Epithelial cell of esophagus (primary cell): ENCODE results near the gene SORBS1.

ENCODE experiments used
- DNase-seq: peaks from one replicate; pipeline ENCODE4 v3.0.0; 2010; ENCODE audit warnings: low read depth
- H3K4me3 ChIP-seq: 2 replicates; pipeline ENCODE4 v1.5.1; 2011; ENCODE audit warnings: mild to moderate bottlenecking, low read length, control low read depth
- TF ChIP-seq, protein P1 (sequence below): IDR thresholded peaks from 2 replicates; pipeline ENCODE4 v1.5.1; 2011; ENCODE audit warnings: low read depth, mild to moderate bottlenecking, low read length, control low read depth, inconsistent platforms; ENCODE audit not compliant: insufficient read depth; ENCODE audit errors: missing control alignments

SORBS1 gene

DNA sequence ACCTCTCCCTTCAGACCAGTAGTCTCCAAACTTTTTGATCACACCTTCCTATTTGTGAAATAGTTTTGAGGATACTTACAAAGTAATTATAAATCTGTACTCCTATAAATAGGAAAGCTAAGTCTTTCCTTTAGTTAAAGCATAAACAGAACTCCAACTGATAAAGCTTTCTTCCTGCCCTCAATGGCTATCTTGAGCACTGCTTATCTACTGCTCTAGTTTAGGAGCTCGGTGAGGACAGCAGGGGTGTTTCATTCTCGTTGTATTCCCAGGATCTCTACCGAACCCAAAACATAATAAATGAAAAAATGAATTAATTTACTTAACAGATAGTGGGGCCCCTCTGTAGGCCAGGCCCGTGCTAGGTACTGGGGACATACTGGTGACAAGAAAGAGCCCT, 17.7 kb downstream of the SORBS1 start:
- H3K4me3 ChIP-seq, result no peak overlapping the region
- TF ChIP-seq, protein P1, sequence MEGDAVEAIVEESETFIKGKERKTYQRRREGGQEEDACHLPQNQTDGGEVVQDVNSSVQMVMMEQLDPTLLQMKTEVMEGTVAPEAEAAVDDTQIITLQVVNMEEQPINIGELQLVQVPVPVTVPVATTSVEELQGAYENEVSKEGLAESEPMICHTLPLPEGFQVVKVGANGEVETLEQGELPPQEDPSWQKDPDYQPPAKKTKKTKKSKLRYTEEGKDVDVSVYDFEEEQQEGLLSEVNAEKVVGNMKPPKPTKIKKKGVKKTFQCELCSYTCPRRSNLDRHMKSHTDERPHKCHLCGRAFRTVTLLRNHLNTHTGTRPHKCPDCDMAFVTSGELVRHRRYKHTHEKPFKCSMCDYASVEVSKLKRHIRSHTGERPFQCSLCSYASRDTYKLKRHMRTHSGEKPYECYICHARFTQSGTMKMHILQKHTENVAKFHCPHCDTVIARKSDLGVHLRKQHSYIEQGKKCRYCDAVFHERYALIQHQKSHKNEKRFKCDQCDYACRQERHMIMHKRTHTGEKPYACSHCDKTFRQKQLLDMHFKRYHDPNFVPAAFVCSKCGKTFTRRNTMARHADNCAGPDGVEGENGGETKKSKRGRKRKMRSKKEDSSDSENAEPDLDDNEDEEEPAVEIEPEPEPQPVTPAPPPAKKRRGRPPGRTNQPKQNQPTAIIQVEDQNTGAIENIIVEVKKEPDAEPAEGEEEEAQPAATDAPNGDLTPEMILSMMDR, result no peak
- no peak for DNase-seq

DNA sequence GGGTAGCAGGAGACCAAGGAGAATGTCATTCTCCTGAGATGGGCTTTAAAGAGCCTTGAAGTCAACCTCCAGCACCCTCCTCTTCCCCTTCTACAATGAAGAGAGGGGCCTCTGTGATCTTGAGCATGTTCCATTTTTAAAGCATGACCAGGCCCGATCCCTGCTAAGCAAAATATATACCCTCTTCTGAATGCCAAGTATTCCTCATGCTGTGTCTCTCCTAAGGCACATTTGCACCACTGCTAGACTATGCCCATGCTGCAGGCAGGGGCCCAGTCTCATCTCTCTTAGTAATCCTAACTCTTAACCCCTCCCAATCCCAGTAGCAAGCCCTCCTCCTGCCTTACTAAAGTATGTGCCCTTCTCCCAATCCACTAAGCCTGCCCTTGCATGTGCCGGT, 18.4 kb downstream of the SORBS1 start:
- TF ChIP-seq, protein P1, result no peak
- no peak for DNase-seq

DNA sequence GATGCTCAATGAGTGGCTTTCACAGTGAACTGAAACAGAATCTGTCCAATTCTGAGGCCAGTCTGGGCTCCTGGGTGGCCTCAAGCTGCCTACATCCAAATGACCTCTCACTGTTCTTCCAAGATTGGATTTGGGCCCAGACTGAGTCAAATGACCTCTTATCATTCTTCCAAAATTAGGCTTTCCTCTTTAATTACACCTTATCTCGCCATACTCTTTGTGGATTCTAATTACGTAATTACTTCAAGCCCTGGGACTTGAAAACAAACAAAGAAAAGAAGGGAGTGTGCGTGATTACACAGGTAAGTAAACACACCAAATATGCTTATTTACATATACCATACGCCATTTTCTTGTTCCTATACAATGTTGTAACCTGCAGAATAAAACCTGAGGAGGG, 18.8 kb downstream of the SORBS1 start:
- TF ChIP-seq, protein P1, result no peak
- DNase-seq, result no peak

More for the DNA sequence above, 18.4 kb downstream of the SORBS1 start:
- no peak overlapping the region for H3K4me3 ChIP-seq

DNA sequence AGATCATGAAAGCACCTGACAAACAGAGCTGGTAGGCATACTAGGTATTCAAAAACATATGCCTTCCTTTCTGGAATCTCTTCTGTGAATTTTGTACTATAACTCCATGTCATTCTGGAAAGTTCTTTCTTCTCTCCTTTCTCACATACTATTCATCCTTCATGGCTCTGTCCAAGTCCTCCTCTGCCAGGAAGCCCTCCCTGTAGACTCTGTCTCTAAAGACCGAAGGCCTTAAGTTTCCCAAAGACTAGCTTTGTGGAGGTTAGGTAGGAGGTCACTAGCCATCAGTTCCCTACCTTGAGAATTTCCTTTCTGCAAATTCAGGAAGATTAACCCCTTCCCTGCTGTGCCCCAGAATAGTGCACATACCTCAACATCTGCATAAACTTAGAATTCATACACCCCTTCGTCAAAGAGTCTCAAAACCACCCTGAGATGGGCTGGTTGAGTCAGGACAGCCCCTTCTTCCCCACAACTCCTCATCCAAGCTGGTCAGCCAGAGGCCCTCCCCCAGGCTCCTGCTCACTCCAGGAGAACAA, 20.6 kb downstream of the SORBS1 start:
- DNase-seq, result no peak
- TF ChIP-seq, protein P1, result no peak
- no peak overlapping the region for H3K4me3 ChIP-seq

More for the DNA sequence above, 18.8 kb downstream of the SORBS1 start:
- H3K4me3 ChIP-seq, result no peak overlapping the region

DNA sequence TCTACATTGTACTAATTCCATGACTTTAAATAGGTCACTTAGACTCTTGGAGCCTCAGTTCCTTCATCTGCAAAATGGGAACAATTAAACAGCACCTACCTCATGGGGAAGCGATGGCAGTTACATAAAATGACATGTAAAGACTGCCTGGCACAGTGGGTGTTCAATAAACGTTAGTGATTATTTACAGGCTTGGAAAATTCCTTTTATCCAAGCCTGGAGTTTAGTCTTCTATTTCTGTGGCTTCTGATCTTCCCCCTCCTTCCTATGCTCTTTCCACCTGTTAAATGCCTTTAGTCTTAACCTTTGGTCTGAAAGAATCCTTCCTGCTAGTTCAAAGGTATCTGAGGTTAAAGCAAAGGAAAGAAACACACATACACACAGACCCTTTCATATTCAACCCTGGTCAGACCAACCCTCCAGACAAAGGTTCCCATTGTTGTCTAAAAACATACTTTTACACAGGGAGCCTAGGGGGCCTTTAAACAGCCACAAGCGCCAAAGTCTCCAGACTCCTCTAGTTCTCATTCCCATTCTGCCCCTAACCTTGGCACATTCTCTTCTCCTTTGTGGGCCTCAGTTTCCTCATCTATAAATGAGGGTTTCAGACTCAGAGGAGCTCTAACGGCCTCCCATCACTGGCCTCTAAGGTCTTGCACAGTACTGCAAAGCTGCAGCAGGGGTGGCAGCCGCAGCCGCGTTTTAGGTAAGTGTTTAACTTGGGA, 21.4 kb downstream of the SORBS1 start:
- H3K4me3 ChIP-seq, result no peak overlapping the region
- TF ChIP-seq, protein P1, result no peak
- no peak for DNase-seq

DNA sequence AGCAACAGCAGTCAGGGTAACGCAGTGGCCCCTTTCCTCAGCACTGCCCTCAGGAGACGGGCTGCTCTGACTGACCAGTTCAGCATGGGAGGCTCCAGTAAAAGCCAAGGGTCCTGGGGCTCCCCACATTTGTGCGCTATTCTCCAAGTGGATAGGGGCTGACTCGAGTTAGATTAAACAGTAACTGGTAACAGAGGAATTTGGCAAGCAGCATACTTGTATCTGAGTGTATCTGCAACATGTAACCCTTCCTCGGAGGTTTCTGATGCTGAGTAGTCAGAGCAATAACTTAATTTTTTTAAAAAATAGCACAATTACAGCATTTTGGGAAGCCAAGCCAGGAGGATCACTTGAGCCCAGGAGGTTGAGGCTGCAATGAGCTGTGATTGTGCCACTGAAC, 22.8 kb downstream of the SORBS1 start:
- DNase-seq, result no peak
- TF ChIP-seq, protein P1, result no peak
- no peak overlapping the region for H3K4me3 ChIP-seq

DNA sequence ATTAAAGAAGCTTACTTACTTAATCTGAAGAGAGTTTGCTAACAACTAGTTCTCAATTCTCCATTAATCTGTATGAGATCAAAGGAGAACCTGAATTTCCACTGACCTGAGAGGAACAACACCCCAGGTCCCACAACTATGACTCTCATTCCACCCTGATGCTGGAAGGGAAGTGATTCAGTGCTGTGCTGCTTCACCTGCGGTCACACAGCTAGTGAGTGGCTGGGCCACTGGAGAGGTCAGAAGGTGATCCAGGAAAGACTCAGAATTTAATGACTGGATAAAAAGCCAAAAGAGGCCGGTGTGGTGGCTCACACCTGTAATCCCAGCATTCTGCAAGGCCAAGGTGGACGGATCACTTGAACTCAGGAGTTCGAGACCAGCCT, 23.6 kb downstream of the SORBS1 start:
- H3K4me3 ChIP-seq, result no peak overlapping the region
- TF ChIP-seq, protein P1, result no peak
- peak; percentile 70 for DNase-seq
